Measurements from ENCODE around the gene MOV10.
"Not testable (repeated sequence)": the region's sequence is repeated elsewhere in the genome, so short reads cannot be mapped to it uniquely, and the experiment has no call there.

The MOV10 gene

DNA sequence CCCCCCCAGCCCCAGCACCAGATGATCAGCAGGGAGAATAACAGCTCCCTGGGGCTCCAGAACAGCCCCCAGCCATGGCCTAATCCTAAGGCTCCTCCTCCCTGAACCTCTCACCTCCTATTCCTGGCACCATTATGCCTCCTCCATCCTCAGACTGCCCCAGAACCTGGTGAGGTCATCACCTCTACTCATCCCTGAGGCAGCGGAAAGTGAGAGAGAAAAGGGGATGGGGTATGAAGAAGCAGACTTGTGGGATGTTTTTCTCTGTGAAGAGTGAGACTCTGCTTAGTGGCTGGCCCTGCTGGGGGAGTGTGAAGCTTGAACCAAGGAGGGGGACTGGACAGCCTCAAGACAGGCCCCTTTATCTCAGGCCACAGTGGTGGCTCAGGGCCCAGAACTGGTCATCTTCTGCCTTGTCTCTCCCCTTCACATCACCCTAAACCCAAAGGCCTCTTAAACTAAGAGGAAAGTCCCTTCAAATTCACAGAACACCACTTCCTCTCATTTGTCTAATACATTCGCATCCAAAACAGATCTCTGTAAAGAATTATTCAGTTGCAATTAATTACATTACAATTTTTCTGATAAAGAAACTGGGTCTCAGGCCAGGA is 42.9 kb downstream of the MOV10 start:
- no peaks in the 10 kb centered on the region for H3K79me2 ChIP-seq (ENCODE audit: low read length)
- no peak overlapping the region for H3K9ac ChIP-seq (ENCODE audit: low read length)
- TF ChIP-seq CTCF (IDR thresholded peaks at IDR 0.05; ENCODE audit: low read length) (no peak), EZH2phosphoT487 (IDR thresholded peaks at IDR 0.05; ENCODE audit: low read length) (no peak), EZH2 (optimal IDR thresholded peaks at IDR 0.05; ENCODE audit: low read depth, low read length) (no peak)
- no peaks in the 10 kb centered on the region for H3K9me3 ChIP-seq (replicated peaks; ENCODE audit: insufficient read depth, low read length)
- H2AFZ ChIP-seq (ENCODE audit: low read length), result no peak overlapping the region
- no peak overlapping the region for H3K27ac ChIP-seq (ENCODE audit: low read length)
- H3K36me3 ChIP-seq (replicated peaks; ENCODE audit: insufficient read depth, low read length), result no peaks in the 10 kb centered on the region
- no peak overlapping the region for H3K4me3 ChIP-seq (ENCODE audit: low read length)
- no peak for DNase-seq
- no peak overlapping the region for H3K4me2 ChIP-seq (ENCODE audit: low read depth, low read length)
- no peaks in the 10 kb centered on the region for H3F3A ChIP-seq (ENCODE audit: insufficient read depth, low read length)
- peaks cover 5% of the 10 kb centered on the region; the same call in 1 of the 2 replicates for H3K4me1 ChIP-seq (ENCODE audit: low read length)
- no peaks in the 10 kb centered on the region for H4K20me1 ChIP-seq (ENCODE audit: insufficient read depth, low read length)
- H3K27me3 ChIP-seq (replicated peaks; ENCODE audit: insufficient read depth, low read length), result peaks cover 15% of the 10 kb centered on the region
- no peaks in the 10 kb centered on the region for H3K9me2 ChIP-seq (replicated peaks; ENCODE audit: insufficient read depth, low read length)

DNA sequence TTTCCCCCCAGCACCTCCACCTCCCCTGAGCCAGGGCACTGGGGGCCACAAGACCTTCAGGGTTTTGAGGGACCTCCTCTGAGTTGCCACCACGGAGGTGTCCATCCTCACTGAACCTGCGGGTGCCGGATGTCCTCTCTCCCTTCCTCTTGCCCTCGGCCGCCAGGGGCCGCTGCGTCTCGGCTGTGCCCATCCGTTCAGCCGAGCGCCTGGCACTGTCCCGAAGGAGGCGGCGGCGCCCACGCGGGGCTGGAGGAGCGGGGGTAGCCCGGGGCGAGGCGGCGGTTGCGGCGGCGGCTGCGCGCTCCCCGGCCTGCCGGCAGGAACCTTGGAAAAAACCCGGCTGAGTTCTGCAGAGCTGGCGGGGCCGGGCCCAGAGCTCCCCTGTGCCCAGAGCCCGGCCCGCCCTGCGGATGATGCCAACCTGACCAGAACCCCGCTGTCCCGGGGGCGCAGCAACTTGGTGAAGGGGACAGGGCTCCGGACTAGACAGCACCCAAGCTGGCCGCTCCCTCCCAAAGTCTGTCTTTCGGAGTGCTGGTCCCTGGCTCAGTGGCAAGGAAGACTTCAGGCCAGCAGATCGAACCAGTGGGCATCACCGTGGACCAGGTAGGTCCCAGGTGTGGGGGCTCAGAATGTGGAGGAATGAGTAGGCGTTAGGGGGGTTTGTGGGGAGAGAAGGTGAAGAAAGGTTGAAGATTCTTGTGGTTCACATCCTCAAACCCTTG is 44.4 kb downstream of the MOV10 start:
- peak; percentile 58 for TF ChIP-seq CTCF (IDR thresholded peaks at IDR 0.05; ENCODE audit: low read length)
- TF ChIP-seq EZH2 (optimal IDR thresholded peaks at IDR 0.05; ENCODE audit: low read depth, low read length), result no peak
- TF ChIP-seq EZH2phosphoT487 (IDR thresholded peaks at IDR 0.05; ENCODE audit: low read length), result no peak
- no peaks in the 10 kb centered on the region for H3K9me2 ChIP-seq (replicated peaks; ENCODE audit: insufficient read depth, low read length)
- H4K20me1 ChIP-seq (ENCODE audit: insufficient read depth, low read length), result no peaks in the 10 kb centered on the region
- H3F3A ChIP-seq (ENCODE audit: insufficient read depth, low read length), result no peaks in the 10 kb centered on the region
- H3K4me3 ChIP-seq (ENCODE audit: low read length), result no peak overlapping the region
- H3K4me2 ChIP-seq (ENCODE audit: low read depth, low read length), result peak overlapping the region; percentile 18; the same call in 1 of the 2 replicates
- no peak overlapping the region for H3K9ac ChIP-seq (ENCODE audit: low read length)
- no peaks in the 10 kb centered on the region for H3K36me3 ChIP-seq (replicated peaks; ENCODE audit: insufficient read depth, low read length)
- H3K9me3 ChIP-seq (replicated peaks; ENCODE audit: insufficient read depth, low read length), result no peaks in the 10 kb centered on the region
- no peak overlapping the region for H2AFZ ChIP-seq (ENCODE audit: low read length)
- no peaks in the 10 kb centered on the region for H3K79me2 ChIP-seq (ENCODE audit: low read length)
- peaks cover 11% of the 10 kb centered on the region for H3K27me3 ChIP-seq (replicated peaks; ENCODE audit: insufficient read depth, low read length)
- H3K27ac ChIP-seq (ENCODE audit: low read length), result no peak overlapping the region
- DNase-seq, result peak; percentile 36
- peaks cover 5% of the 10 kb centered on the region; the same call in 1 of the 2 replicates for H3K4me1 ChIP-seq (ENCODE audit: low read length)

DNA sequence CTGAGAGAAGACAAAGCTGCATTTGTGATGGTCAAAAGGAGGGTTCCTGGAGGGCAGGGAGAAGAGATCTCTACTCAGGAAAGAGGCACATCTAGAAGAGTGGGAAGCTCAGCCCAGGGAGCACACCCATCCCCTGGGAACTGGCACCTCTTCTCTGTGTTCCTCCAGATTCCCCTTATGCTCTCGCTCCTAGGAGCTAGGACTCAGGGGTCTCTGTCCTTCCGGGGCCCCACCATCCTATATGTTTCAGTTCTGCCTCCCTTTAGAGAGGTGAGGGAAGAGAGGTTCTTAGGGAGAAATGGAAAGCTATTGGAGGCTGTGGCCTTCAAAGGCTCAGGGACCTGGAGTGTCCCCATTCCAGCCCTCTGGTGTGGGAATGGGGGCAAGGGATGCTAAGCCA is 45.2 kb downstream of the MOV10 start:
- H4K20me1 ChIP-seq (ENCODE audit: insufficient read depth, low read length), result no peaks in the 10 kb centered on the region
- no peaks in the 10 kb centered on the region for H3K9me2 ChIP-seq (replicated peaks; ENCODE audit: insufficient read depth, low read length)
- H3K27ac ChIP-seq (ENCODE audit: low read length), result no peak overlapping the region
- H3K9me3 ChIP-seq (replicated peaks; ENCODE audit: insufficient read depth, low read length), result no peaks in the 10 kb centered on the region
- peaks cover 11% of the 10 kb centered on the region for H3K27me3 ChIP-seq (replicated peaks; ENCODE audit: insufficient read depth, low read length)
- TF ChIP-seq EZH2phosphoT487 (IDR thresholded peaks at IDR 0.05; ENCODE audit: low read length), result no peak
- no peak overlapping the region for H3K4me2 ChIP-seq (ENCODE audit: low read depth, low read length)
- H3K36me3 ChIP-seq (replicated peaks; ENCODE audit: insufficient read depth, low read length), result no peaks in the 10 kb centered on the region
- H2AFZ ChIP-seq (ENCODE audit: low read length), result no peak overlapping the region
- H3F3A ChIP-seq (ENCODE audit: insufficient read depth, low read length), result no peaks in the 10 kb centered on the region
- no peaks in the 10 kb centered on the region for H3K79me2 ChIP-seq (ENCODE audit: low read length)
- peaks cover 5% of the 10 kb centered on the region; the same call in 1 of the 2 replicates for H3K4me1 ChIP-seq (ENCODE audit: low read length)
- DNase-seq, result no peak
- H3K9ac ChIP-seq (ENCODE audit: low read length), result no peak overlapping the region
- no peak overlapping the region for H3K4me3 ChIP-seq (ENCODE audit: low read length)

DNA sequence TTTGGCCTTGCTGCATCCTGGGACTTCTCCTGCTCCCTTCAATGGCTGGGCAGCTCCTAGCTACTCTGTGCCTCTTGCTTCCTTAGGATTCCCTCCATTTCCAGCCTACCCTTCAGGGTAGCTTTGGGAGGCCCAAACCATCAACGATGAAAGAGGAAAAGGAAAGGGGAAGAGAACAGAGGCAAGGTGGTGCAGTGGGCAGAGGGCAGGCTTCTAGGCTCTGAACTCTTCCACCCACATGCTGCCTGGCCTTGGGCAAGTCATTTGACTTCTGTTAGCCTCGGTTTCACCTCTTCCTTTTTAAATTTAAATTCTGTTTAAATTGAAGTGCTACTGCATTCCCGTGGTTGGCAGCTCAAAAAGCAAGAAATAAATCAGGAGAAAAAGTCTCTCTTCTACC is 46.3 kb downstream of the MOV10 start:
- no peak overlapping the region for H3K9ac ChIP-seq (ENCODE audit: low read length)
- no peaks in the 10 kb centered on the region for H4K20me1 ChIP-seq (ENCODE audit: insufficient read depth, low read length)
- no peak overlapping the region for H3K27ac ChIP-seq (ENCODE audit: low read length)
- H3K9me3 ChIP-seq (replicated peaks; ENCODE audit: insufficient read depth, low read length), result no peaks in the 10 kb centered on the region
- no peaks in the 10 kb centered on the region for H3K36me3 ChIP-seq (replicated peaks; ENCODE audit: insufficient read depth, low read length)
- H3K27me3 ChIP-seq (replicated peaks; ENCODE audit: insufficient read depth, low read length), result peaks cover 11% of the 10 kb centered on the region
- no peaks in the 10 kb centered on the region for H3F3A ChIP-seq (ENCODE audit: insufficient read depth, low read length)
- H3K4me1 ChIP-seq (ENCODE audit: low read length), result peaks cover 4% of the 10 kb centered on the region; the same call in 1 of the 2 replicates
- no peak overlapping the region for H3K4me3 ChIP-seq (ENCODE audit: low read length)
- DNase-seq, result no peak
- H3K4me2 ChIP-seq (ENCODE audit: low read depth, low read length), result no peak overlapping the region
- H3K9me2 ChIP-seq (replicated peaks; ENCODE audit: insufficient read depth, low read length), result no peaks in the 10 kb centered on the region
- no peak for TF ChIP-seq CTCF (IDR thresholded peaks at IDR 0.05; ENCODE audit: low read length)
- no peak overlapping the region for H2AFZ ChIP-seq (ENCODE audit: low read length)
- H3K79me2 ChIP-seq (ENCODE audit: low read length), result no peaks in the 10 kb centered on the region

DNA sequence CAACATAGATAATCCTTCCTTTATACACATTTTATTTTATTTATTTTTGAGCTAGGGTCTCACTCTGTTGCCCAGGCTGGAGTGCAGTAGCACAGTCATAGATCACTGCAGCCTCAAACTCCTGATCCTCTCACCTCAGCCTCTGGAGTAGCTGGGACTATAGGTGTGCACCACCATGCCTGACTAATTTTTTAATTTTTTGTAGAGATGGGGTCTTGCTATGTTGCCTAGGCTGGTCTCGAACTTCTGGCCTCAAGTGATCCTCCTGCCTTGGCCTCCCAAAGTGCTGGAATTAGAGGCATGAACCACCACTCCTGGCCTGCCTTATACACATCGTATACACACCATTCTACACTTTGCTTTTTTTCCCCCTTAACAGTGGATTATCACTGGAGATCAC is 46.8 kb downstream of the MOV10 start:
- H2AFZ ChIP-seq (ENCODE audit: low read length); H3K9ac ChIP-seq (ENCODE audit: low read length); H3K4me2 ChIP-seq (ENCODE audit: low read depth, low read length); H3K9me3 ChIP-seq (replicated peaks; ENCODE audit: insufficient read depth, low read length); H3F3A ChIP-seq (ENCODE audit: insufficient read depth, low read length); H4K20me1 ChIP-seq (ENCODE audit: insufficient read depth, low read length); H3K4me3 ChIP-seq (ENCODE audit: low read length); H3K79me2 ChIP-seq (ENCODE audit: low read length); H3K36me3 ChIP-seq (replicated peaks; ENCODE audit: insufficient read depth, low read length); H3K9me2 ChIP-seq (replicated peaks; ENCODE audit: insufficient read depth, low read length); H3K4me1 ChIP-seq (ENCODE audit: low read length); DNase-seq; H3K27ac ChIP-seq (ENCODE audit: low read length): not testable (repeated sequence)
- H3K27me3 ChIP-seq (replicated peaks; ENCODE audit: insufficient read depth, low read length), result peaks cover 11% of the 10 kb centered on the region
